Sigmoid colon (tissue), 7 donors: ENCODE data around the gene PFDN1. TPM values are rescaled to one million over a fixed set of nuclear protein-coding genes. Genes with fewer than 3 reads are reported as not detected.

ENCODE experiments used
- DNase-seq: peaks from one replicate; pipeline ENCODE4 v3.0.0-alpha.2; 2019
- H3K27ac ChIP-seq, 4 donors: fragments of 200-600 bp; sonication (generic); one replicate each; pipeline ENCODE4 v1.5.1; 2016 to 2019; ENCODE audit warnings: mild to moderate bottlenecking in 1 of 4
- H3K27me3 ChIP-seq, 3 donors: fragments of 200-600 bp; sonication (generic); one replicate each; pipeline ENCODE4 v1.5.1; 2019; ENCODE audit warnings: mild to moderate bottlenecking in 1 of 3
- H3K36me3 ChIP-seq, 4 donors: fragments of 200-600 bp; sonication (generic); one replicate each; pipeline ENCODE4 v1.5.1; 2016 to 2019
- H3K4me1 ChIP-seq, 4 donors: fragments of 200-600 bp; sonication (generic); one replicate each; pipeline ENCODE4 v1.5.1; 2017 to 2019
- H3K4me3 ChIP-seq, 4 donors: fragments of 200-600 bp; sonication (generic); one replicate each; pipeline ENCODE4 v1.5.1; 2017 to 2019; ENCODE audit warnings: mild to moderate bottlenecking in 2 of 4, moderate library complexity in 1 of 4
- H3K9me3 ChIP-seq, 4 donors: fragments of 200-600 bp in 3 of 4; sonication (generic) in 3 of 4; one replicate each; pipeline versions ENCODE4 v1.5.1 to v1.6.1; 2013 to 2019
- EP300 ChIP-seq, 4 donors: sonication (generic); formaldehyde crosslinking; IDR thresholded peaks; one replicate each; pipeline ENCODE4 v1.6.1; 2017; ENCODE audit warnings: antibody characterized with exemption in 4 of 4
- POLR2A ChIP-seq, 2 donors: fragments of 450-650 bp; IDR thresholded peaks; one replicate each; pipeline ENCODE4 v1.6.1; 2016; ENCODE audit warnings: antibody characterized with exemption in 2 of 2, mild to moderate bottlenecking in 2 of 2, moderate library complexity in 2 of 2
- POLR2AphosphoS5 ChIP-seq, 4 donors: sonication (generic); formaldehyde crosslinking; IDR thresholded peaks; one replicate each; pipeline ENCODE4 v1.6.1; 2017; ENCODE audit warnings: antibody characterized with exemption in 4 of 4
- WGBS, 2 donors: extraction: QIAGEN DNeasy Blood & Tissue Kit; methylation state at CpG; one replicate each; pipeline ENCODE4 v1.1.7; 2013; 5-methylcytosine and 5-hydroxymethylcytosine counted together
- intact Hi-C: fragments of 100-400 bp; cut with DNase I; formaldehyde crosslinking; loops from one replicate; pipeline ENCODE4 v1.15.1; 2023
- polyA plus RNA-seq, 3 donors: library from polyadenylated mRNA; stranded (reverse); fragments of 200-250 nt; gene quantifications; one replicate each; pipeline ENCODE4 v1.2.3, GENCODE V29; 2013
- total RNA-seq, 4 donors: library from RNA; depleted of rRNA; stranded (reverse); fragments of >200 nt; gene quantifications; one replicate each; pipeline ENCODE4 v1.1.0, GENCODE V29; 2016
- TF ChIP-seq, protein P1 (sequence below), 4 experiments: fragments of 450-650 bp in 3 of 4; fragments of 200-600 bp in 1 of 4; IDR thresholded peaks; one replicate each; pipeline ENCODE4 v1.5.1; 2016 to 2019; ENCODE audit warnings: antibody characterized with exemption in 4 of 4, mild to moderate bottlenecking in 3 of 4, moderate library complexity in 2 of 4
- donor health status: healthy with polysubstance abuse.
- donor health status: Bipolar disorder and iron deficiency.
- donor health status: healthy.

Gene PFDN1
- total and polyA plus RNA-seq, 7 donors, result 61.8 to 159 (median 88.2) TPM

DNA sequence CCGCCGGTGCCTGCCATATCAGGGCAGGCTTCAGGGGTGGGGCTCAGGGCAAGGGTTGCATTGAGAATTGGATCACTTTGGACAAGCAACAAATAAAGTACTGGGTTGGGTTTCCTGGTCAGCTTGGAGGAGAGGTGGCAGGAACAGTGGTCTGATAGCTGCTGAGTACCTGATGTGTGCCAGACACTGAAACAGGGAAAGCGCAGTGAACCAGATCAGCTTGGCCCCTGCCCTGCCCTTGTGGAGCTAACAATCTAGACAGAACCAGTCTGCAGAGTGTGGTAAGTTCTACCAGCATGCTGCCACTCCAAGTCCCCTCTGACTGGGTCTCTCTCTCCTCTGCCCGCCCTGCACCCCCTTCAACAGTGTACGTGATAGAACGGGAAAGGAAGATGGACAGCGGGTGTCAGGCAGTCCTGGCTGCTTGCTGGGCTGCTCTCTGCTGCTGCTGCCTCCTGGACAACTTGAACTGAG lies 74.5 kb downstream of the PFDN1 start:
- Histone ChIP-seq H3K4me1 (peaks cover 0 to 3% (median 0%) of the 10 kb centered on the region in 4 donors), H3K27ac (no peak overlapping the region), H3K4me3 (no peak overlapping the region), H3K9me3 (no peaks in the 10 kb centered on the region), H3K27me3 (no peaks in the 10 kb centered on the region), H3K36me3 (no peaks in the 10 kb centered on the region)
- intact Hi-C loops, result no loop called here
- no peak for TF ChIP-seq POLR2A (IDR thresholded peaks at IDR 0.05)
- TF ChIP-seq POLR2AphosphoS5 (IDR thresholded peaks at IDR 0.05), result no peak
- WGBS, 2 donors, result 28 to 68% methylated on average over 7 of the region's 7 CpGs
- no peak for DNase-seq

DNA sequence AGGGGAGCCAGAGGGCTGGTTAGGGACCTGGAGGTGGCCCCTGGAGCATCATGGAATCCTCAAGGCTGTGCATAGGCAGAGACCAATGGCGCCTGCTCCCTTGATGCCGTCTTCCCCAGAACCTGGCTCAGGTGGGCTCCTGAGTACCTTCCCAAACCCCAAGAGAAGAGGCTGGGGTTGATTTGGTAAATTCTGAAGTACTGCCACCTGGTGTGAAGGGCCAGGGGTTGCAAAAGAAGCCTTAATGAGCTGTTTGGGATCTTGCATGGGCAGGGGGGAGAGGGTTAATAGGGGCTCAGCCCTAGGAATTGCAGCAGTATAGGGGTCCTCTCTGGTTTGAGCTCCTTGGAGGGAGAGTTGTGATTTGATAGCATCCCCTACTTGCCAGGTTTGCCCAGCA lies 75.9 kb downstream of the PFDN1 start:
- Histone ChIP-seq H3K27ac (no peak overlapping the region), H3K9me3 (no peaks in the 10 kb centered on the region), H3K36me3 (no peaks in the 10 kb centered on the region), H3K4me1 (peaks cover 0 to 5% (median 4%) of the 10 kb centered on the region in 4 donors), H3K4me3 (no peak overlapping the region), H3K27me3 (no peaks in the 10 kb centered on the region)
- intact Hi-C loops, result no loop called here
- DNase-seq, result no peak
- TF ChIP-seq, protein P1, sequence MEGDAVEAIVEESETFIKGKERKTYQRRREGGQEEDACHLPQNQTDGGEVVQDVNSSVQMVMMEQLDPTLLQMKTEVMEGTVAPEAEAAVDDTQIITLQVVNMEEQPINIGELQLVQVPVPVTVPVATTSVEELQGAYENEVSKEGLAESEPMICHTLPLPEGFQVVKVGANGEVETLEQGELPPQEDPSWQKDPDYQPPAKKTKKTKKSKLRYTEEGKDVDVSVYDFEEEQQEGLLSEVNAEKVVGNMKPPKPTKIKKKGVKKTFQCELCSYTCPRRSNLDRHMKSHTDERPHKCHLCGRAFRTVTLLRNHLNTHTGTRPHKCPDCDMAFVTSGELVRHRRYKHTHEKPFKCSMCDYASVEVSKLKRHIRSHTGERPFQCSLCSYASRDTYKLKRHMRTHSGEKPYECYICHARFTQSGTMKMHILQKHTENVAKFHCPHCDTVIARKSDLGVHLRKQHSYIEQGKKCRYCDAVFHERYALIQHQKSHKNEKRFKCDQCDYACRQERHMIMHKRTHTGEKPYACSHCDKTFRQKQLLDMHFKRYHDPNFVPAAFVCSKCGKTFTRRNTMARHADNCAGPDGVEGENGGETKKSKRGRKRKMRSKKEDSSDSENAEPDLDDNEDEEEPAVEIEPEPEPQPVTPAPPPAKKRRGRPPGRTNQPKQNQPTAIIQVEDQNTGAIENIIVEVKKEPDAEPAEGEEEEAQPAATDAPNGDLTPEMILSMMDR (IDR thresholded peaks at IDR 0.05), result no peak
- no peak for TF ChIP-seq POLR2A (IDR thresholded peaks at IDR 0.05)
- WGBS, 2 donors, result 94% methylated on average over 2 of the region's 2 CpGs

DNA sequence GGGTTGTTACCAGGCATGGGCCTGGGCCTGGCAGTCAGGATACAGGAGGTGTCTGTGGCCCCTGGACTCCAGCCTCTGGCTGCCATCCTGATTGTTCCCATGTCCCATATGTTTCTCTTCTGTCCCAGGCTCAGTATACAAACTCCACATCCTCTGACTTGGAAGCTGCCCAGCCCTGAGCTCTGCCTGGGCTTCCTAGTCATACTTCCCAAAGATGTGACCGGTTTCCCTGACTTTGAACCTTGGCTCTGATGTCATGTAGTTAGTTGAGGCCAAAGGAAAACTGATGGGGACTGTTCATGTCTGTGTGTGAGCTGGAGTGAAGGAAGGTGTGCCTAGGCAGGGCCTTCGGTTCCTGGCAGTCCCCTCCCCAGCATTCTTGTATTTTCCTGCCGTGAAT lies 77.5 kb downstream of the PFDN1 start:
- no peaks in the 10 kb centered on the region for H3K36me3 ChIP-seq
- H3K4me3 ChIP-seq, result no peak overlapping the region
- no peak overlapping the region for H3K27ac ChIP-seq
- intact Hi-C loops, result no loop called here
- no peak for DNase-seq
- no peaks in the 10 kb centered on the region for H3K9me3 ChIP-seq
- WGBS, 2 donors, result 76 to 90% methylated on average over 3 of the region's 3 CpGs
- no peaks in the 10 kb centered on the region for H3K27me3 ChIP-seq
- peaks cover 0 to 21% (median 20%) of the 10 kb centered on the region in 4 donors for H3K4me1 ChIP-seq
- TF ChIP-seq POLR2A (IDR thresholded peaks at IDR 0.05) (no peak), POLR2AphosphoS5 (IDR thresholded peaks at IDR 0.05) (no peak), EP300 (IDR thresholded peaks at IDR 0.05) (no peak)
- TF ChIP-seq, protein P1 (IDR thresholded peaks at IDR 0.05), result no peak

DNA sequence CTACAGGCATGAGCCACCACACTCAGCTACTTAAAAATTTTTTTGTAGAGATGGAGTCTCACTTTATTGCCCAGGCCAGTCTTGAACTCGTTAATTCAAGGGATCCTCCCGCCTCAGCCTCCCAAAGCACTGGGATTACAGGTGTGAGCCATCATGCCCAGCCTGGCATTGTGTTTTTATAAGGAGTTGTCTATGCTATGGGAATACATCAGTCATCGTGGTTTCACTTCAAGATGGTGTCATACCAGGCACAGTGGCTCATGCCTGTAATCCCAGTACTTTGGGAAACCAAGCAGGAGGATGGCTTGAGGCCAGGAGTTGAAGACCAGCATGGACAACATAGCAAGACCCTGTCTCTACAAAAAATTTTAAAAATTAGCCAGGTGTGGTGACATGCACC lies 78.2 kb downstream of the PFDN1 start:
- no peak overlapping the region for H3K27ac ChIP-seq
- no peaks in the 10 kb centered on the region for H3K27me3 ChIP-seq
- H3K36me3 ChIP-seq, result no peaks in the 10 kb centered on the region
- no peak for DNase-seq
- H3K4me3 ChIP-seq, result no peak overlapping the region
- no peaks in the 10 kb centered on the region for H3K9me3 ChIP-seq
- WGBS, 2 donors, result 88 to 94% methylated on average over 3 of the region's 3 CpGs
- intact Hi-C loops, result no loop called here
- TF ChIP-seq EP300 (IDR thresholded peaks at IDR 0.05) (no peak), POLR2AphosphoS5 (IDR thresholded peaks at IDR 0.05) (no peak), POLR2A (IDR thresholded peaks at IDR 0.05) (no peak)
- TF ChIP-seq, protein P1 (IDR thresholded peaks at IDR 0.05), result no peak
- H3K4me1 ChIP-seq, result peaks cover 0 to 29% (median 28%) of the 10 kb centered on the region in 4 donors

DNA sequence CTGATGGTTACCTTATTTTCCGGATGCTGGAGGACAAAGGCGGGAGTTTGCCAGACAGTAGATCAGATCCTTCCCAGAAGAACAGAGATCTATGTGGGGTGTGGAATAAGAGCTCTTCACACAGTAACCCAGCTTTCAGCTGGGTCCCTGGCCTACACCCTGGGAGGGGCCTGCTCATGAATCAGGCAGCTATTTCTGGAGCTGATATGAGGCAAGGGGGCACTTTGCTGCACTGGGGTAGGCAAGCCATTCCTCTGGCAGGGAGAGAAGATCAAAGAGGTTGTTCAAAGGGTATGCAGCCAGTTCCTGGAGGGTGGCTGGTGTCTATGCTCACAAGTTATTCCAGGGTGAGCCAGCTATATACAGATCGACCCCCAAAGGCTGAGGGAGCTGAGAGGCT lies 79.3 kb downstream of the PFDN1 start:
- intact Hi-C loops, result no loop called here
- TF ChIP-seq POLR2A (IDR thresholded peaks at IDR 0.05) (no peak), EP300 (IDR thresholded peaks at IDR 0.05) (no peak), POLR2AphosphoS5 (IDR thresholded peaks at IDR 0.05) (no peak)
- TF ChIP-seq, protein P1 (IDR thresholded peaks at IDR 0.05), result no peak
- WGBS, 2 donors, result 77 to 87% methylated on average over 3 of the region's 3 CpGs
- no peaks in the 10 kb centered on the region for H3K27me3 ChIP-seq
- no peaks in the 10 kb centered on the region for H3K9me3 ChIP-seq
- peaks cover 0 to 36% (median 35%) of the 10 kb centered on the region in 4 donors for H3K4me1 ChIP-seq
- no peak overlapping the region for H3K27ac ChIP-seq
- no peak overlapping the region for H3K4me3 ChIP-seq
- no peaks in the 10 kb centered on the region for H3K36me3 ChIP-seq
- no peak for DNase-seq
